A673 (cell line): ENCODE measurements around the gene ENAM. TPM values are rescaled to one million over a fixed set of nuclear protein-coding genes. Genes with fewer than 3 reads are reported as not detected.

Experiments used
- BruUV-seq: library from RNA; stranded (reverse); fragments of 400-500 nt; replicated peaks from 2 replicates; lab custom pipeline; 2021; lab: Mats Ljungman, UMichigan
- CTCF ChIA-PET: fragments of 300-600 bp; sonication (Branson Sonifier 250); formaldehyde crosslinking; loops from one replicate; lab custom pipeline; 2022; ENCODE audit warnings: antibody characterized with exemption; lab: Charles Lee
- POLR2A ChIA-PET: fragments of 300-600 bp; sonication (Branson Sonifier 250); formaldehyde crosslinking; loops from one replicate; lab custom pipeline; 2022; ENCODE audit warnings: antibody characterized with exemption; ENCODE audit not compliant: low non-redundant PET; lab: Charles Lee
- DNase-seq: peaks from one replicate; pipeline ENCODE4 v3.0.0-alpha.2; 2015; ENCODE audit warnings: low spot score
- H3K27ac ChIP-seq: fragments of 200-600 bp; sonication (generic); 2 replicates; pipeline ENCODE4 v1.5.1; 2016; ENCODE audit warnings: mixed run types, low read depth, mild to moderate bottlenecking, mixed read lengths, antibody characterized with exemption, low read length; ENCODE audit not compliant: poor library complexity, severe bottlenecking
- H3K27me3 ChIP-seq: fragments of 200-600 bp; sonication (generic); replicated peaks from 2 replicates; pipeline ENCODE4 v1.6.1; 2017; ENCODE audit warnings: mixed run types, low read depth, mild to moderate bottlenecking, mixed read lengths, antibody characterized with exemption, low read length; ENCODE audit not compliant: insufficient read depth, poor library complexity
- H3K36me3 ChIP-seq: fragments of 200-600 bp; sonication (generic); 2 replicates; pipeline ENCODE4 v1.6.1; 2016; ENCODE audit warnings: mixed run types, mild to moderate bottlenecking, mixed read lengths, antibody characterized with exemption, low read length; ENCODE audit not compliant: insufficient read depth, poor library complexity, severe bottlenecking
- H3K4me1 ChIP-seq: fragments of 200-600 bp; sonication (generic); 2 replicates; pipeline ENCODE4 v1.6.1; 2017; ENCODE audit warnings: mixed run types, mild to moderate bottlenecking, mixed read lengths, antibody characterized with exemption, low read length; ENCODE audit not compliant: insufficient read depth, poor library complexity, severe bottlenecking
- H3K4me3 ChIP-seq: fragments of 200-600 bp; sonication (generic); 2 replicates; pipeline ENCODE4 v1.5.1; 2016; ENCODE audit warnings: low read depth, mixed run types, mild to moderate bottlenecking, mixed read lengths, low read length; ENCODE audit not compliant: poor library complexity, severe bottlenecking
- H3K9me3 ChIP-seq: fragments of 200-600 bp; sonication (generic); 2 replicates; pipeline ENCODE4 v1.6.1; 2016; ENCODE audit warnings: mixed run types, low read depth, mild to moderate bottlenecking, mixed read lengths, antibody characterized with exemption, low read length; ENCODE audit not compliant: poor library complexity, severe bottlenecking
- EZH2 ChIP-seq: fragments of 200-600 bp; sonication (generic); IDR thresholded peaks from 2 replicates; pipeline ENCODE4 v1.6.1; 2017; ENCODE audit warnings: borderline replicate concordance, low read depth, mild to moderate bottlenecking, mixed read lengths, antibody characterized with exemption, low read length; ENCODE audit not compliant: poor library complexity, severe bottlenecking
- intact Hi-C: fragments of 100-400 bp; cut with micrococcal nuclease; formaldehyde crosslinking; loops from one replicate; pipeline ENCODE4 v1.10.0; 2022; ENCODE audit not compliant: unreplicated experiment
- total RNA-seq: library from RNA; stranded (reverse); gene quantifications from 2 replicates; pipeline ENCODE4 v1.2.3, GENCODE V29; 2021
- TF ChIP-seq, protein P1 (sequence below): fragments of 300-800, 200-600 bp; sonication (generic); conservative IDR thresholded peaks from 2 replicates; pipeline ENCODE4 v1.5.1; 2017; ENCODE audit warnings: low read depth, mild to moderate bottlenecking, antibody characterized with exemption, low read length, moderate library complexity, mixed read lengths

Gene ENAM
- total RNA-seq, 1 experiment from 2014 or later, result not detected

DNA sequence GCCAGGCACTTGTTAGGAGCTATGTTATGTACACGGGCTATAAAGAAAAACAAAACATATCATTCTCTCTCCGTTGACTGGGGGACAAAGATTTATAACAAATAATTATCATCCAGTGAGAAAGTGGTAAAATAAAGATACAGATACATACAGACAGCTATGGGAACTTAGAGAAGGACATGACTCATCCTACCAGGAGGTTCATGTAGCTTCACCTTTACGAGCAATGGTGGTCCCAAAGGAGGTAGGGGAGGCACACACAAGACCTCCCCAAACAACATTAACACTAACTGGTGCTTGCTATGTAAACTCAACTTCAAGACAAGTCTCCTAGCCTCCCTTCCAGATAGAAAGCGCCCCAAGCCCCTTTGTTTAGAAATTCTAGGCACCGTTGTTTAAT lies 27.6 kb upstream of the ENAM start:
- BruUV-seq, result no TSS peak
- Histone ChIP-seq H3K36me3 (no peaks in the 10 kb centered on the region), H3K4me1 (no peaks in the 10 kb centered on the region), H3K9me3 (no peaks in the 10 kb centered on the region), H3K4me3 (no peak overlapping the region), H3K27me3 (no peaks in the 10 kb centered on the region), H3K27ac (no peak overlapping the region)
- POLR2A ChIA-PET, result no interaction called here
- TF ChIP-seq, protein P1, sequence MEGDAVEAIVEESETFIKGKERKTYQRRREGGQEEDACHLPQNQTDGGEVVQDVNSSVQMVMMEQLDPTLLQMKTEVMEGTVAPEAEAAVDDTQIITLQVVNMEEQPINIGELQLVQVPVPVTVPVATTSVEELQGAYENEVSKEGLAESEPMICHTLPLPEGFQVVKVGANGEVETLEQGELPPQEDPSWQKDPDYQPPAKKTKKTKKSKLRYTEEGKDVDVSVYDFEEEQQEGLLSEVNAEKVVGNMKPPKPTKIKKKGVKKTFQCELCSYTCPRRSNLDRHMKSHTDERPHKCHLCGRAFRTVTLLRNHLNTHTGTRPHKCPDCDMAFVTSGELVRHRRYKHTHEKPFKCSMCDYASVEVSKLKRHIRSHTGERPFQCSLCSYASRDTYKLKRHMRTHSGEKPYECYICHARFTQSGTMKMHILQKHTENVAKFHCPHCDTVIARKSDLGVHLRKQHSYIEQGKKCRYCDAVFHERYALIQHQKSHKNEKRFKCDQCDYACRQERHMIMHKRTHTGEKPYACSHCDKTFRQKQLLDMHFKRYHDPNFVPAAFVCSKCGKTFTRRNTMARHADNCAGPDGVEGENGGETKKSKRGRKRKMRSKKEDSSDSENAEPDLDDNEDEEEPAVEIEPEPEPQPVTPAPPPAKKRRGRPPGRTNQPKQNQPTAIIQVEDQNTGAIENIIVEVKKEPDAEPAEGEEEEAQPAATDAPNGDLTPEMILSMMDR, result no peak
- TF ChIP-seq EZH2, result no peak
- no peak for DNase-seq
- CTCF ChIA-PET, result interaction anchor here (0.5 to 1.5 kb wide), 2 partner anchors 87 to 409 kb away, joined by 3 to 4 read pairs; no protein-coding TSS in a partner anchor
- intact Hi-C loops, result loop anchor here (5.0 kb wide), 1 partner anchor 1111 kb away; no protein-coding TSS in a partner anchor

DNA sequence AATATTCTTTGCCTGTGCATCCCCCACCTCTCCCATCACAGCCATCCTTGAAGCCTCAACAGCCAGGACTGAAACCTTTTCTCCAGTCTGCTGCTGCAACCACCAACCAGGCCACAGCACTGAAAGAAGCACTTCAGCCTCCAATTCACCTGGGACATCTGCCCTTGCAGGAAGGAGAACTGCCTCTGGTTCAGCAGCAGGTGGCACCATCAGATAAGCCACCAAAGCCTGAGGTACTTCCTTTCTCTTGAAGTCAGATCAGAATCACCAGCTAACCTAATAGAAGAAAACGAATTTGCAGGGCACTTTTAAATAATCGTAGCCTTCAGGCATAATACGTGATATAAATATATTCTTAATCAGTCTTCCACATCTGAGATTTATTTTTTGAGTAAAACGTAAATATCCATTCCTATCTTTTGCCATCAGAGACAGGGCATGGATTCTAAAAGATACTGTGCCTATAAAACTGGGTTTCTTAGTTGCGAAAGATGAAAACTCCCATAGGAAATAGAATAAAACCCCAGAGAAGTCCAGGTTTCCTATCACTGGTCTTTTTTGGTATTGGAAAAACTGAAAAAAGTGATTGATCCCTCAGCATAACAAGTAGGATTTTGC lies 27.0 kb upstream of the ENAM start:
- DNase-seq, result peak; percentile 68

DNA sequence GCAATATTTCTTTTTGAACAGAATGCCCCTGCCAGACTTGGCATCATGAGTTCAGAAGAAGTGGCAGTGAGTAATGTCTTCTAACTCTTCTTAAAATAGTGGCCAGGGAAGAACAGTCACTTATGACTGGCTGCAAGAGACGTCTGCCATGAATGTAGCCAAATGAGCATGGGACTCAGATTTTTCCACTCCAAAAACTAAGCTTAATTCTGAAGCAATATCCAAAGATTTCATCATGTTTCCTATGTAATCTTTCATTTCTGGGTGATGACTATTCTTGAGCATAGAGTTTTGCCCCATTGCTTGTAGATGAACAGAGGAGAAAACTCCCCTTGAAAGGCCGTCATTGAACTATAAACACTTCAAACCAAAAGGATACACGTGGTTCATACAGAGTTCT lies 24.7 kb upstream of the ENAM start:
- no peak for DNase-seq
- H3K4me3 ChIP-seq, result no peak overlapping the region
- POLR2A ChIA-PET, result no interaction called here
- BruUV-seq, result no TSS peak
- H3K36me3 ChIP-seq, result no peaks in the 10 kb centered on the region
- TF ChIP-seq, protein P1, result no peak
- TF ChIP-seq EZH2, result no peak
- CTCF ChIA-PET, result no interaction called here
- no peak overlapping the region for H3K27ac ChIP-seq
- H3K9me3 ChIP-seq, result no peaks in the 10 kb centered on the region
- no peaks in the 10 kb centered on the region for H3K4me1 ChIP-seq
- no peaks in the 10 kb centered on the region for H3K27me3 ChIP-seq
- intact Hi-C loops, result loop anchor here (5.0 kb wide), 1 partner anchor 1108 kb away; no protein-coding TSS in a partner anchor

More for the DNA sequence above, 27.0 kb upstream of the ENAM start:
- H3K36me3 ChIP-seq, result no peaks in the 10 kb centered on the region
- no peaks in the 10 kb centered on the region for H3K9me3 ChIP-seq
- H3K4me1 ChIP-seq, result no peaks in the 10 kb centered on the region
- H3K27ac ChIP-seq, result no peak overlapping the region
- TF ChIP-seq EZH2, result no peak
- TF ChIP-seq, protein P1, result peak; percentile 71
- intact Hi-C loops, result loop anchor here (5.0 kb wide), 1 partner anchor 1111 kb away; no protein-coding TSS in a partner anchor
- no TSS peak for BruUV-seq
- ChIA-PET POLR2A (no interaction called here), CTCF (interaction anchor here (0.5 to 1.5 kb wide), 2 partner anchors 86 to 408 kb away, joined by 3 to 4 read pairs; no protein-coding TSS in a partner anchor)
- H3K27me3 ChIP-seq, result no peaks in the 10 kb centered on the region
- no peak overlapping the region for H3K4me3 ChIP-seq
